Measurements from ENCODE around the gene EXT2.

The EXT2 gene

GRCh38 chr11:44174842-44175241, 79.4 kb downstream of the EXT2 start:
- DNase-seq: no peak

- no peak for DNase-seq
These were observed 81.2 kb downstream of the EXT2 start for GRCh38 chr11:44176546-44177213.

- no peak for DNase-seq
These were observed 82.4 kb downstream of the EXT2 start for GRCh38 chr11:44177905-44178304.

GRCh38 chr11:44178381-44178780, 82.9 kb downstream of the EXT2 start:
- no peak for DNase-seq

GRCh38 chr11:44179173-44179572, 83.7 kb downstream of the EXT2 start:
- no peak for DNase-seq

GRCh38 chr11:44180107-44180506, 84.6 kb downstream of the EXT2 start:
- no peak for DNase-seq

GRCh38 chr11:44185522-44185921, 90.0 kb downstream of the EXT2 start:
- no peak for DNase-seq

GRCh38 chr11:44186321-44186930, 90.9 kb downstream of the EXT2 start:
- no peak for DNase-seq

- DNase-seq: no peak
These were observed 93.2 kb downstream of the EXT2 start for GRCh38 chr11:44188643-44189042.

- no peak for DNase-seq
These were observed 94.8 kb downstream of the EXT2 start for GRCh38 chr11:44189986-44190882.

GRCh38 chr11:44190883-44191230, 95.4 kb downstream of the EXT2 start:
- no peak for DNase-seq

- DNase-seq: no peak
These were observed 96.0 kb downstream of the EXT2 start for GRCh38 chr11:44191322-44192016.

GRCh38 chr11:44192017-44192385, 96.5 kb downstream of the EXT2 start:
- no peak for DNase-seq

- no peak for DNase-seq
These were observed 97.1 kb downstream of the EXT2 start for GRCh38 chr11:44192462-44193100.

GRCh38 chr11:44193856-44194255, 98.4 kb downstream of the EXT2 start:
- no peak for DNase-seq

- DNase-seq: no peak
These were observed 102.8 kb downstream of the EXT2 start for GRCh38 chr11:44198146-44198724.

- DNase-seq: no peak
These were observed 103.8 kb downstream of the EXT2 start for GRCh38 chr11:44199298-44199697.

- no peak for DNase-seq
These were observed 104.3 kb downstream of the EXT2 start for GRCh38 chr11:44199816-44200215.

GRCh38 chr11:44203270-44204043, 108.0 kb downstream of the EXT2 start:
- no peak for DNase-seq

- DNase-seq: no peak
These were observed 109.9 kb downstream of the EXT2 start for GRCh38 chr11:44205352-44205751.

- DNase-seq: no peak
These were observed 110.4 kb downstream of the EXT2 start for GRCh38 chr11:44205836-44206235.

GRCh38 chr11:44207292-44207691, 111.8 kb downstream of the EXT2 start:
- no peak for DNase-seq

Measured in NCI-H1694 treated with DMSO at 0.1 percent for 48 hours (cell line).